ENCODE measurements around the gene C11orf71.

C11orf71 gene

DNA sequence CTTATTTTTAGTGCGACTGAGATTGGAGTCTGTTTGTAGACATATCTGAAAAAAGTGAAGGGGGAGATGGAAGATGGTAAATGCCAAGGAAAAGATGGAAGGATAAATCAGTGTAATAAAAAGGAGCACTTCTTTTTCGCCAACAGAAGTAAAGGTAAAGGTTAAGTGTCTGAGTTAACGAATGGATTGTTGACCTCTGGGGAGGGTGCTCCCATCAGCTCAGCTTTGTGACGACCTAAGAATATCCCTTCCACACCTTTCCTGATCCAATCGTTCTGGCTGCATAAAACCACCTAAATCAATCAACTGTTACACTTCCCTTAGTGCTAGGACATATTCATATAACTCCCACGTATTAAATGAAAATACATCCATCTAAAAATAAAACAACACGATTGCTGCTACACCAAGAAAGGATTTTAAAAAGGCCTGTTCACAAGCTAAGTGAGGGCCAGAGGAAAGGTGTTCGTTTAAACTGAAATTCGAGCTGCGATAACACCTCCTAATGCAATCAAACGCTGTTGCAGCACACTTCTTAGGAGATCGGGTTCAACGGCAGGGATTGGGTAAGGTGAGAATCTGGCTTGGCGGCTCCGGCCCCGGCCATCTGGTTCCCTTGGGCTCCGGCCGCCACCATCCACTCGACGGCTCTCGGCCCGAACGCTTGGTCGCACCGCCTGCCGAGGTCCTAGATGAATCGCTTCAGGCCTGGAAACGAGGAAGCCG, 658 bp downstream of the C11orf71 start:
- DNase-seq, result peak; percentile 71 to 83

- no peak for DNase-seq
Observed at GRCh38 chr11:114398303-114398920, 1.9 kb downstream of the C11orf71 start.

- DNase-seq, result no peak
Observed at GRCh38 chr11:114397349-114397982, 2.8 kb downstream of the C11orf71 start.

- DNase-seq, result no peak
Observed at GRCh38 chr11:114396916-114397315, 3.4 kb downstream of the C11orf71 start.

DNA sequence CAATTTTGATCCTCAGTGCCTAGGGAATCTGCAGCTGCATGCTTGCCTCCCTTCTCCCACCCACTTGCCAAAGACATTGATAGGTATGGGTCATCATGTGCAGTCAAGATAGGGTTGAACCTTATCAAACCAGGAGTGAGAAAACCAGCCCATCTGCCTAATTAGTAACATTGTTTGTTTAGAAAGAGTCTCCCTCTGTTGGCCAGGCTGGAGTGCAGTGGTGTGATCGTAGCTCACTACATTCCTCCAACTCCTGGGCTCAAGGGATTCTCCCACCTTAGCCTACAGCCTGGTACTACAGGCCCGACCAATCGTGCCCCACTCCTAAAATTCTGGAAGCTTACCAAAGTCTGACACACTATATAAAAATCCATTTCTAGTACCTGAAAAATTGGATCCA, 4.6 kb downstream of the C11orf71 start:
- DNase-seq, result no peak

GRCh38 chr11:114392735-114393667, 7.3 kb downstream of the C11orf71 start:
- DNase-seq, result no peak

GRCh38 chr11:114386545-114386944, 13.8 kb downstream of the C11orf71 start:
- DNase-seq, result no peak

GRCh38 chr11:114386131-114386530, 14.2 kb downstream of the C11orf71 start:
- no peak for DNase-seq

DNA sequence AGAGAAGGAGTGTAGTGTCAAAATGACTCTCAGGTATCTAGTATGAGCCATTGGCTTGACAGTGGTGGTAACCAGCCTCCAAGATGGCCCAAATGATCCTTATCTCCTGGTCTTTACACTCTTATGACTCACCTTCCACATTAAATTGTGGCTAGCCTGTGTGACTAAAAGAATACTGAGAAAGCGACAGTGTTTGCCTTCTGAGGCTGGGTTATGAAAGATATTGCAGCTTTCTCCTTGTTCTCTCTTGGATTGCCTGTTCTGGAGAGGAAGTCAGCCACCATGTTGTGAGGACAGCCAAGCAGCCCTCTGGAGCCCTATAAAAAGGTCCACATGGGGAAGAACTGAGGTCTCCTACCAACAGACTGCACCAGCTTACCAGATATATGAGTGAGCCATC, 15.8 kb downstream of the C11orf71 start:
- no peak for DNase-seq

GRCh38 chr11:114382509-114382908, 17.8 kb downstream of the C11orf71 start:
- DNase-seq, result no peak

- no peak for DNase-seq
Observed at GRCh38 chr11:114379394-114380069, 20.8 kb downstream of the C11orf71 start.

DNA sequence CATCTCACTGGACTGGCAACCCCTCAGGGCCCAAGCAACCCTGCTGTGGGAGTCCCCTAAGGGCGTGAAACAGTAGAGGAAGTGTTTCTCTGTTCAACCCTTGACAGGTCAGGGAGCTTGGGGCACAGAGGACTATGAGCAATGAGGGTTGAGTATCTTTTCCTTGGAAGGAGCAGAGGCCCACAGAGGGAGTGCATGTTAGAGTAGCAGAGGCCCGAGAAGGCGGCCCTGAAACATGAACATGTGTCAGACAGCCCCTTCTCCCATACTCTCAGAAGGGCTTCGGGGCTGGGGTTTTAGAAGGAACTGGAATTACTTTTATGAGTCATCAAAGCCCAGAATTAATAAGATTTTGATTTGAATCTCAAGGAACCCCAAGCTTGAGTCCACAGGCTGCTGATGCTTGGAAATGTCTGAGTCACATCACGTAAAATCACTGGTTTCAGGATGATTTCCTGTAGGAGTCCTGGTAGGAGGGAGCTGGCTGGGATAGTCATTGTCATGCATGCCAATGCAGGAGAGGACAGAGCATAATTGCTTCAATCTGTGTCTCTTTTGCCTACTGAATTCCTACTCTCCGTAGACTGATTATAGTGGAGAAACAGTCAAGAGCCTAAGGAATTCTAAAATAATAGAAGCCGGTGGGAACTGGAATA, 22.6 kb downstream of the C11orf71 start:
- DNase-seq, result no peak

GRCh38 chr11:114375052-114375451, 25.3 kb downstream of the C11orf71 start:
- no peak for DNase-seq

DNA sequence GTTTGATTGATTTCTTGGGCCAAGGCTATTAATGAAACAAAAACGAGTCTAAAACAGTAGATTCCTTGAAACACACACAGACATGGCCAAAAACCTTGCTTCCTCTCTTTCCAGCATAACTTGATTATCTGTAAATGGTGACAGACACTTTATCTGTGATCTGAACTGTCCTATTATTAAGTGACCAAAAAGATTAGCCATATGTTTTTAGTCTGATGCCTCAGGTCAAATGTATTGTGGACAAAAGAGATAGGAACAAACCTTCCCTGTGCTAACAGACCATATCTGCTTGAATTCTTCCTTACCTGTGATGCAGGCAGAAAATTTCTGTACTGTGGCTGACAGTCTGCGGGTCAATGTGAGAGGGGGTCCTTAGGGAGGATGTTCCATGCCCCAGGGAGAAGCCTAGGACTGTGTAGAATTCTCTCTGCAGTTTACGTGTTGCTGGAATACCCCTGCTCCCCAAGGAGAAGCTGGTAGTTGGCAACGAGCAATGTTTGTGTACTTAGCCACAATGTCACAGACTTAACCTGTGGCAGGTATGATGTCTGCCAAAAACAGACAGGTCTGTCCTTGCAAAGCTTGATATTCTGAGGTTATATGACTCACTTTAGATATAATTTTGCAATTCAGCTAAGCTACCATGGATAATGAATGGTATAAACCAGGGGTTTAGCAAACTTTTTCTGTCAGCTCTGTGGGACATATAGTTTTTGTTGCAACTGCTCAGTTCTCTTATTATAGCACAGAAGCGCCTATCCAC, 31.2 kb downstream of the C11orf71 start:
- no peak for DNase-seq

DNA sequence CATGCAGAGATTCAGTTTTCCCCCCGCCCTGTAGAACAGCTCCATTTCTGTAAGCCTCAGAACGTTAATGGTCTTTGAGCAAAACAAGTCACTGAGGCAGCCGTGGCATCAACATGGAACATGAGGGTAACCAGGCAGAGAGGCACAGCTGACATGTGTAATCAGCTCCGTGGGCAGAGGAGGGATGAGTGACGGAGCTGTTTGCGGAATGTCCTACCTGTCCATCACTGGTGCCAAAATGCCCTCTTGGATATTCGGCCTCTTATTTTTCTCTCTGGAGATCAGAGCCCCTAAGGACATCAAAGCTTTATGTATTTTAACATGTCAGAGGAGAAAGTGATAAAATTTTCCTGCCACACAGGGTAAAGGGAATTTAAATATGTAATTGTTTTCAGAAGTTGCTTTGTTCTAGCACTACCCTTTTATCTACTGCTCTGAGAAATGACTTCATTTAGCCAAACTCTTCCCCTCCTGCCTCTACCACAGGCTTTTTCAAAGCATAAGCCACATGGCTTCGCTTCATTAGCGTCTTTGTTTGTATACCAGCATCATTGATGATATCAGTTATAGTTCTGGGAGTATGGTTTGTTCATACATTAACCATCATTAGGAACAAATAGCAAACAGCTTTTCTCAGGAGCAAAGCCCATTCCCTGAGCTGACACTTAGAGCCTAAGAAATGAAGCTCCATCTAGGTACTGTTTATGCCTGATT, 32.9 kb downstream of the C11orf71 start:
- no peak for DNase-seq

GRCh38 chr11:114366331-114367243, 33.7 kb downstream of the C11orf71 start:
- no peak for DNase-seq

DNA sequence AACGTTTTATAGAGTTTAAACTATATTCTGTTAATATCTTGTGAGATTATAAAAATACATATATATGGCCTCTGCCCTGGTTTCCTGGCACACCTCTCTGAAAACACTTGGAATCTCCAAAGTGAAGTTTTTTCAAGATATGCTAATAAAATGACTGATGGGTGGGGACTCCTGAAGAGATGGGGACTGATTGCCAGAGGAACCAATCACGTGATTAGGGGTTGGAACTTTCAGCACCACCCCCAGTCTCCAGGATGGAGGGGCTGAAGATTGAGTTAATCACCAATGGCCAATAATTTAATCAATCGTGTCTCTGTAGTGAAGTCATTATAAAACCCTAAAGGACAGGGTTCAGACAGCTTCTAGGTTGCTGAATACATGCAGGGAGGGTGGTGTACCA, 37.4 kb downstream of the C11orf71 start:
- no peak for DNase-seq

GRCh38 chr11:114362326-114362725, 38.0 kb downstream of the C11orf71 start:
- no peak for DNase-seq

GRCh38 chr11:114359342-114359741, 41.0 kb downstream of the C11orf71 start:
- DNase-seq, result no peak
